Activated B cell treated with CpG ODN at 0.5 μM for 24 hours (primary cell): ENCODE data around the gene PDE7B. TPM values are rescaled to one million over a fixed set of nuclear protein-coding genes. Genes with fewer than 3 reads are reported as not detected.

Experiments used
- ATAC-seq: fragments of 200-7000 bp; cut with Tn5 transposase; one replicate; pipeline ENCODE4 v1.10.0; 2021; ENCODE audit warnings: low read depth, mild to moderate bottlenecking, moderate library complexity
- CTCF ChIA-PET: fragments of 350-600 bp; sonication (Branson Sonifier 250); formaldehyde crosslinking; loops from one replicate; lab custom pipeline; 2021; ENCODE audit warnings: antibody characterized with exemption; lab: Charles Lee
- POLR2A ChIA-PET: fragments of 350-600 bp; sonication (Branson Sonifier 250); formaldehyde crosslinking; loops from one replicate; lab custom pipeline; 2021; ENCODE audit warnings: antibody characterized with exemption; lab: Charles Lee
- DNase-seq: peaks from one replicate; pipeline ENCODE4 v3.0.0; 2022
- H3K27ac Mint-ChIP-seq: one replicate; pipeline ENCODE4 v1.8.0; 2020; ENCODE audit warnings: mixed read lengths
- H3K27me3 Mint-ChIP-seq: one replicate; pipeline ENCODE4 v1.8.0; 2021; ENCODE audit warnings: mixed read lengths
- H3K36me3 Mint-ChIP-seq: one replicate; pipeline ENCODE4 v1.8.0; 2021; ENCODE audit warnings: low read depth, mixed read lengths
- H3K4me1 Mint-ChIP-seq: one replicate; pipeline ENCODE4 v1.8.0; 2021; ENCODE audit warnings: mixed read lengths
- H3K4me3 Mint-ChIP-seq: one replicate; pipeline ENCODE4 v1.8.0; 2020; ENCODE audit warnings: mild to moderate bottlenecking, mixed read lengths
- H3K9me3 Mint-ChIP-seq: one replicate; pipeline ENCODE4 v1.8.0; 2020; ENCODE audit warnings: mixed read lengths
- CTCF ChIP-seq: fragments of 200-600 bp; IDR thresholded peaks from one replicate; pipeline ENCODE4 v1.8.0; 2022; ENCODE audit warnings: antibody characterized with exemption, mild to moderate bottlenecking
- intact Hi-C: fragments of 100-400 bp; cut with micrococcal nuclease; formaldehyde crosslinking; loops from one replicate; pipeline ENCODE4 v1.15.1; 2024
- total RNA-seq: library from RNA; stranded (reverse); gene quantifications from 2 replicates; pipeline ENCODE4 v1.2.3, GENCODE V29; 2022

Gene PDE7B
- total RNA-seq, 1 donor from 2014 or later: 1.8 TPM

- H3K27ac Mint-ChIP-seq: no peak overlapping the region
- CTCF ChIA-PET: no interaction called here
- ATAC-seq: no peak
- peaks cover 3% of the 10 kb centered on the region for H3K9me3 Mint-ChIP-seq
- no peak for TF ChIP-seq CTCF
- no peak for DNase-seq
- no peaks in the 10 kb centered on the region for H3K27me3 Mint-ChIP-seq
- no peaks in the 10 kb centered on the region for H3K4me1 Mint-ChIP-seq
- H3K36me3 Mint-ChIP-seq: peaks cover 9% of the 10 kb centered on the region
- H3K4me3 Mint-ChIP-seq: no peak overlapping the region
- POLR2A ChIA-PET: no interaction called here
- intact Hi-C loops: no loop called here
Observed at GRCh38 chr6:135962731-135963130, 111.2 kb downstream of the PDE7B start.

DNA sequence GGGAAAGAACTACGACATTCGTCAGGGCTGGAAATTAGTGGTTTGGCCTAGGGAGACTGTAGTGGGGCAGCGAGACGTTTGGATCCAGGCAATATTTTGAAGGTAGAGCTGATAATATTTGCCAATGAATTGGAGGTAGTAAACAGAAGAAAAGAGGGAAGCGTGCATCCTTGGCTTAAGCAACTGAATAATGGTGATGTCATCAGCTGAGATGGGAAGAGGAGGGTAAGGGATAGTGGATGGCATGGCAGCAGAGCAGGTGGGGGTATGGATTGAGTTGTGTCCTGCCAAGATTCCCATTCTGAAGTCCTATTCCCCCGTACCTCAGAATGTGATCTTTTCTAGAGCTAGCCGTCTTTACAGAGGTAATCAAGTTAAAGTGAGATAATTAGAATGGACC, 119.2 kb downstream of the PDE7B start:
- POLR2A ChIA-PET: no interaction called here
- DNase-seq (no peak), ATAC-seq (no peak)
- TF ChIP-seq CTCF: no peak
- no peaks in the 10 kb centered on the region for H3K4me1 Mint-ChIP-seq
- intact Hi-C loops: no loop called here
- H3K27ac Mint-ChIP-seq: no peak overlapping the region
- CTCF ChIA-PET: no interaction called here
- no peak overlapping the region for H3K4me3 Mint-ChIP-seq
- H3K27me3 Mint-ChIP-seq: no peaks in the 10 kb centered on the region
- no peaks in the 10 kb centered on the region for H3K36me3 Mint-ChIP-seq
- H3K9me3 Mint-ChIP-seq: peaks cover 4% of the 10 kb centered on the region

DNA sequence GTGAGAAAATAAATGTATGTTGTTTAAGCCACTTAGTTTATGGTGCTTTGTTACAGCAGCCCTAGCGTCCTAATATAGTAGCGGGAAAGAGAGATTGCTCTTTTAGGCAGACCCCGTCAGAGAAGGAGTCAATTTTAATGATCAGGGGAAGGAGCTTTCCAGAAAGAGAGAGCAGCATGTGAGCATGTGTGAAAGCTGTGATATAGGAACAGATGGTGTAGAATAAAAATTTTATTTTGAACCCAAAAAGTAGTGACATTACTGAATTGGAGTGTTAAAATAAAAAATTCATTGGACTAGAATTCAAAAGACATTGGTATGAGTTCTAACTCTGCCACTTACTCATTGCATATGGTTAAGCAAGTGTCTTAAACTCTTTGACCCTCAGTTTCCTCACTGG, 119.8 kb downstream of the PDE7B start:
- CTCF ChIA-PET: no interaction called here

GRCh38 chr6:135972150-135972549, 120.6 kb downstream of the PDE7B start:
- DNase-seq (no peak), ATAC-seq (no peak)
- H3K27me3 Mint-ChIP-seq: no peaks in the 10 kb centered on the region
- H3K4me1 Mint-ChIP-seq: no peaks in the 10 kb centered on the region
- H3K9me3 Mint-ChIP-seq: peaks cover 4% of the 10 kb centered on the region
- ChIA-PET POLR2A (no interaction called here), CTCF (no interaction called here)
- H3K36me3 Mint-ChIP-seq: no peaks in the 10 kb centered on the region
- intact Hi-C loops: no loop called here
- TF ChIP-seq CTCF: no peak
- H3K4me3 Mint-ChIP-seq: no peak overlapping the region
- H3K27ac Mint-ChIP-seq: no peak overlapping the region

More for the DNA sequence above, 119.8 kb downstream of the PDE7B start:
- no peak overlapping the region for H3K4me3 Mint-ChIP-seq
- POLR2A ChIA-PET: no interaction called here
- H3K36me3 Mint-ChIP-seq: no peaks in the 10 kb centered on the region
- H3K9me3 Mint-ChIP-seq: peaks cover 4% of the 10 kb centered on the region
- ATAC-seq (no peak), DNase-seq (no peak)
- TF ChIP-seq CTCF: no peak
- no peaks in the 10 kb centered on the region for H3K4me1 Mint-ChIP-seq
- intact Hi-C loops: no loop called here
- H3K27me3 Mint-ChIP-seq: no peaks in the 10 kb centered on the region
- no peak overlapping the region for H3K27ac Mint-ChIP-seq

- ChIA-PET CTCF (no interaction called here), POLR2A (no interaction called here)
- H3K27ac Mint-ChIP-seq: no peak overlapping the region
- H3K9me3 Mint-ChIP-seq: peaks cover 4% of the 10 kb centered on the region
- no peaks in the 10 kb centered on the region for H3K4me1 Mint-ChIP-seq
- ATAC-seq: no peak
- TF ChIP-seq CTCF: no peak
- no peak overlapping the region for H3K4me3 Mint-ChIP-seq
- intact Hi-C loops: no loop called here
- no peaks in the 10 kb centered on the region for H3K27me3 Mint-ChIP-seq
- H3K36me3 Mint-ChIP-seq: no peaks in the 10 kb centered on the region
- DNase-seq: no peak
Observed at GRCh38 chr6:135972586-135972985, 121.1 kb downstream of the PDE7B start.
